DOHH2 (cell line): ENCODE data around the gene PCYT1A.

Experiments
- H3F3A ChIP-seq: fragments of 200-600 bp; sonication (generic), shearing (Covaris generic); 2 replicates; pipeline ENCODE4 v1.6.0; 2016; ENCODE audit warnings: antibody characterized with exemption, mild to moderate bottlenecking; ENCODE audit not compliant: control insufficient read depth, insufficient read depth
- H3K27ac ChIP-seq: fragments of 200-600 bp; sonication (generic); 2 replicates; pipeline ENCODE4 v1.5.1; 2014; ENCODE audit warnings: low read depth, mild to moderate bottlenecking, low read length, moderate library complexity
- H3K27me3 ChIP-seq: fragments of 200-600 bp; sonication (generic); 2 replicates; pipeline ENCODE4 v1.6.1; 2014; ENCODE audit warnings: mild to moderate bottlenecking, low read length, mixed read lengths; ENCODE audit not compliant: control insufficient read depth
- H3K36me3 ChIP-seq: fragments of 200-600 bp; sonication (generic); 2 replicates; pipeline ENCODE4 v1.6.1; 2014; ENCODE audit warnings: mild to moderate bottlenecking, low read length, moderate library complexity, mixed read lengths; ENCODE audit not compliant: control insufficient read depth
- H3K4me1 ChIP-seq: fragments of 200-600 bp; sonication (generic); 2 replicates; pipeline ENCODE4 v1.6.1; 2014; ENCODE audit warnings: mild to moderate bottlenecking, low read length, mixed read lengths; ENCODE audit not compliant: control insufficient read depth
- H3K4me2 ChIP-seq: fragments of 200-600 bp; sonication (generic); 2 replicates; pipeline ENCODE4 v1.6.0; 2014; ENCODE audit warnings: mild to moderate bottlenecking, low read length, moderate library complexity
- H3K4me3 ChIP-seq: fragments of 200-600 bp; sonication (generic); 2 replicates; pipeline ENCODE4 v1.5.1; 2014; ENCODE audit warnings: mild to moderate bottlenecking, low read length, mixed read lengths
- H3K79me2 ChIP-seq: fragments of 200-600 bp; sonication (generic); 2 replicates; pipeline ENCODE4 v1.6.1; 2014; ENCODE audit warnings: mild to moderate bottlenecking, low read length, mixed read lengths; ENCODE audit not compliant: control insufficient read depth
- H3K9me2 ChIP-seq: fragments of 200-600 bp; sonication (generic); replicated peaks from 2 replicates; pipeline ENCODE4 v1.6.1; 2014; ENCODE audit warnings: mild to moderate bottlenecking, low read length, mixed read lengths; ENCODE audit not compliant: control insufficient read depth
- H3K9me3 ChIP-seq: fragments of 200-600 bp; sonication (generic); 2 replicates; pipeline ENCODE4 v1.6.1; 2014; ENCODE audit warnings: antibody characterized with exemption, low read length, mixed read lengths; ENCODE audit not compliant: control insufficient read depth, insufficient read depth
- H4K20me1 ChIP-seq: fragments of 200-600 bp; sonication (generic); 2 replicates; pipeline ENCODE4 v1.6.0; 2014; ENCODE audit warnings: low read depth, mild to moderate bottlenecking, antibody characterized with exemption, low read length, moderate library complexity; ENCODE audit not compliant: control insufficient read depth, insufficient read depth
- CTCF ChIP-seq: fragments of 200-600 bp; sonication (generic); IDR thresholded peaks from one replicate; pipeline ENCODE4 v1.5.1; 2014; ENCODE audit warnings: antibody characterized with exemption, mild to moderate bottlenecking, low read depth, low read length; ENCODE audit not compliant: poor library complexity, severe bottlenecking
- EZH2phosphoT487 ChIP-seq: fragments of 200-600 bp; sonication (generic); IDR thresholded peaks from 2 replicates; pipeline ENCODE4 v1.6.1; 2017; ENCODE audit warnings: borderline replicate concordance, mild to moderate bottlenecking, antibody characterized with exemption, low read length, moderate library complexity, mixed read lengths

PCYT1A gene

GRCh38 chr3:196192036-196192523, 95.4 kb downstream of the PCYT1A start:
- H3K4me3 ChIP-seq = no peak overlapping the region
- peaks cover 41% of the 10 kb centered on the region for H3K4me1 ChIP-seq
- H4K20me1 ChIP-seq = no peaks in the 10 kb centered on the region
- H3F3A ChIP-seq = no peaks in the 10 kb centered on the region
- no peaks in the 10 kb centered on the region for H3K36me3 ChIP-seq
- H3K27ac ChIP-seq = peak overlapping the region; percentile 44
- H3K27me3 ChIP-seq = no peaks in the 10 kb centered on the region
- peak overlapping the region; percentile 45 for H3K4me2 ChIP-seq
- H3K9me2 ChIP-seq = no peaks in the 10 kb centered on the region
- no peaks in the 10 kb centered on the region for H3K79me2 ChIP-seq
- H3K9me3 ChIP-seq = no peaks in the 10 kb centered on the region
- no peak for TF ChIP-seq EZH2phosphoT487
- peak; percentile 15 for TF ChIP-seq CTCF

GRCh38 chr3:196189566-196190347, 97.8 kb downstream of the PCYT1A start:
- Histone ChIP-seq H3K9me3 (no peaks in the 10 kb centered on the region), H3K4me3 (no peak overlapping the region), H3K27ac (no peak overlapping the region), H3K36me3 (no peaks in the 10 kb centered on the region), H3K27me3 (no peaks in the 10 kb centered on the region), H3K4me1 (peaks cover 53% of the 10 kb centered on the region), H3K9me2 (no peaks in the 10 kb centered on the region), H3K79me2 (no peaks in the 10 kb centered on the region), H3F3A (no peaks in the 10 kb centered on the region), H4K20me1 (no peaks in the 10 kb centered on the region), H3K4me2 (peak overlapping the region; percentile 7; the same call in 1 of the 2 replicates)
- TF ChIP-seq CTCF (no peak), EZH2phosphoT487 (no peak)

GRCh38 chr3:196186651-196187573, 100.6 kb downstream of the PCYT1A start:
- Histone ChIP-seq H3F3A (no peaks in the 10 kb centered on the region), H3K27ac (peak overlapping the region; percentile 56), H3K4me2 (peak overlapping the region; percentile 84), H4K20me1 (no peaks in the 10 kb centered on the region), H3K4me1 (peaks cover 41% of the 10 kb centered on the region), H3K27me3 (no peaks in the 10 kb centered on the region), H3K36me3 (no peaks in the 10 kb centered on the region), H3K9me2 (no peaks in the 10 kb centered on the region), H3K9me3 (no peaks in the 10 kb centered on the region), H3K79me2 (no peaks in the 10 kb centered on the region), H3K4me3 (peak overlapping the region; percentile 61)
- no peak for TF ChIP-seq CTCF
- no peak for TF ChIP-seq EZH2phosphoT487
